NOMO-1 treated with dmso at 0.1 percent for 144 hours (cell line): ENCODE results near the gene HAUS2.
A peak's percentile ranks its signal among the peaks of the same experiment; 100 is the strongest.

Experiments used
- DNase-seq: peaks from one replicate; lab custom pipeline; 2025; ENCODE audit not compliant: unreplicated experiment; lab: John Stamatoyannopoulos, UW

HAUS2 gene

GRCh38 chr15:42605796-42606195 is 57.2 kb downstream of the HAUS2 start:
- DNase-seq: no peak

GRCh38 chr15:42608110-42608531 is 59.5 kb downstream of the HAUS2 start:
- DNase-seq: peak; percentile 80

- no peak for DNase-seq
These were observed 60.3 kb downstream of the HAUS2 start for GRCh38 chr15:42608752-42609488.

GRCh38 chr15:42611532-42611931 is 62.9 kb downstream of the HAUS2 start:
- DNase-seq: no peak

GRCh38 chr15:42612367-42612912 is 63.8 kb downstream of the HAUS2 start:
- no peak for DNase-seq

- no peak for DNase-seq
These were observed 67.5 kb downstream of the HAUS2 start for GRCh38 chr15:42616107-42616506.
